Sigmoid colon (tissue), 7 donors: ENCODE data around the gene HERPUD2. TPM values are rescaled to one million over a fixed set of nuclear protein-coding genes. Genes with fewer than 3 reads are reported as not detected.

Source experiments
- DNase-seq: peaks from one replicate; pipeline ENCODE4 v3.0.0-alpha.2; 2019
- H3K27ac ChIP-seq, 4 donors: fragments of 200-600 bp; sonication (generic); one replicate each; pipeline ENCODE4 v1.5.1; 2016 to 2019; ENCODE audit warnings: mild to moderate bottlenecking in 1 of 4
- H3K27me3 ChIP-seq, 3 donors: fragments of 200-600 bp; sonication (generic); one replicate each; pipeline ENCODE4 v1.5.1; 2019; ENCODE audit warnings: mild to moderate bottlenecking in 1 of 3
- H3K36me3 ChIP-seq, 4 donors: fragments of 200-600 bp; sonication (generic); one replicate each; pipeline ENCODE4 v1.5.1; 2016 to 2019
- H3K4me1 ChIP-seq, 4 donors: fragments of 200-600 bp; sonication (generic); one replicate each; pipeline ENCODE4 v1.5.1; 2017 to 2019
- H3K4me3 ChIP-seq, 4 donors: fragments of 200-600 bp; sonication (generic); one replicate each; pipeline ENCODE4 v1.5.1; 2017 to 2019; ENCODE audit warnings: mild to moderate bottlenecking in 2 of 4, moderate library complexity in 1 of 4
- H3K9me3 ChIP-seq, 4 donors: fragments of 200-600 bp in 3 of 4; sonication (generic) in 3 of 4; one replicate each; pipeline versions ENCODE4 v1.5.1 to v1.6.1; 2013 to 2019
- CTCF ChIP-seq, 4 experiments: fragments of 450-650 bp in 3 of 4; fragments of 200-600 bp in 1 of 4; IDR thresholded peaks; one replicate each; pipeline ENCODE4 v1.5.1; 2016 to 2019; ENCODE audit warnings: antibody characterized with exemption in 4 of 4, mild to moderate bottlenecking in 3 of 4, moderate library complexity in 2 of 4
- EP300 ChIP-seq, 4 donors: sonication (generic); formaldehyde crosslinking; IDR thresholded peaks; one replicate each; pipeline ENCODE4 v1.6.1; 2017; ENCODE audit warnings: antibody characterized with exemption in 4 of 4
- POLR2A ChIP-seq, 2 donors: fragments of 450-650 bp; IDR thresholded peaks; one replicate each; pipeline ENCODE4 v1.6.1; 2016; ENCODE audit warnings: antibody characterized with exemption in 2 of 2, mild to moderate bottlenecking in 2 of 2, moderate library complexity in 2 of 2
- POLR2AphosphoS5 ChIP-seq, 4 donors: sonication (generic); formaldehyde crosslinking; IDR thresholded peaks; one replicate each; pipeline ENCODE4 v1.6.1; 2017; ENCODE audit warnings: antibody characterized with exemption in 4 of 4
- WGBS, 2 donors: extraction: QIAGEN DNeasy Blood & Tissue Kit; methylation state at CpG; one replicate each; pipeline ENCODE4 v1.1.7; 2013; 5-methylcytosine and 5-hydroxymethylcytosine counted together
- intact Hi-C: fragments of 100-400 bp; cut with DNase I; formaldehyde crosslinking; loops from one replicate; pipeline ENCODE4 v1.15.1; 2023
- polyA plus RNA-seq, 3 donors: library from polyadenylated mRNA; stranded (reverse); fragments of 200-250 nt; gene quantifications; one replicate each; pipeline ENCODE4 v1.2.3, GENCODE V29; 2013
- total RNA-seq, 4 donors: library from RNA; depleted of rRNA; stranded (reverse); fragments of >200 nt; gene quantifications; one replicate each; pipeline ENCODE4 v1.1.0, GENCODE V29; 2016
- donor health status: healthy with polysubstance abuse.
- donor health status: Bipolar disorder and iron deficiency.
- donor health status: healthy.

Gene HERPUD2
- total and polyA plus RNA-seq, 7 donors, result 8.8 to 40.7 (median 21.7) TPM

- intact Hi-C loops, result no loop called here
- H3K36me3 ChIP-seq, result no peaks in the 10 kb centered on the region
- H3K4me3 ChIP-seq, result no peak overlapping the region
- 85 to 92% methylated on average over 10 of the region's 10 CpGs for WGBS, 2 donors
- H3K27me3 ChIP-seq, result no peaks in the 10 kb centered on the region
- H3K27ac ChIP-seq, result no peak overlapping the region
- no peak for DNase-seq
- H3K4me1 ChIP-seq, result peaks cover 0 to 29% (median 18%) of the 10 kb centered on the region in 4 donors
- TF ChIP-seq CTCF (IDR thresholded peaks at IDR 0.05), result no peak
- TF ChIP-seq POLR2A (IDR thresholded peaks at IDR 0.05), result no peak
- TF ChIP-seq EP300 (IDR thresholded peaks at IDR 0.05), result no peak
- TF ChIP-seq POLR2AphosphoS5 (IDR thresholded peaks at IDR 0.05), result no peak
- H3K9me3 ChIP-seq, result no peaks in the 10 kb centered on the region
Observed at GRCh38 chr7:35697414-35698175, 2.7 kb upstream of the HERPUD2 start.

GRCh38 chr7:35695987-35696386 is 1.1 kb upstream of the HERPUD2 start:
- no peak for DNase-seq
- TF ChIP-seq CTCF (IDR thresholded peaks at IDR 0.05), result no peak
- TF ChIP-seq POLR2A (IDR thresholded peaks at IDR 0.05), result no peak
- no peak for TF ChIP-seq POLR2AphosphoS5 (IDR thresholded peaks at IDR 0.05)
- no peak for TF ChIP-seq EP300 (IDR thresholded peaks at IDR 0.05)
- Histone ChIP-seq H3K9me3 (no peaks in the 10 kb centered on the region), H3K4me1 (peaks cover 0 to 44% (median 33%) of the 10 kb centered on the region in 4 donors), H3K27ac (no peak overlapping the region), H3K27me3 (no peaks in the 10 kb centered on the region), H3K4me3 (peak overlapping the region in 3 of 4 donors; percentile 73 to 89 (median 88)), H3K36me3 (no peaks in the 10 kb centered on the region)
- 72 to 90% methylated on average over 7 of the region's 7 CpGs for WGBS, 2 donors
- intact Hi-C loops, result no loop called here

DNA sequence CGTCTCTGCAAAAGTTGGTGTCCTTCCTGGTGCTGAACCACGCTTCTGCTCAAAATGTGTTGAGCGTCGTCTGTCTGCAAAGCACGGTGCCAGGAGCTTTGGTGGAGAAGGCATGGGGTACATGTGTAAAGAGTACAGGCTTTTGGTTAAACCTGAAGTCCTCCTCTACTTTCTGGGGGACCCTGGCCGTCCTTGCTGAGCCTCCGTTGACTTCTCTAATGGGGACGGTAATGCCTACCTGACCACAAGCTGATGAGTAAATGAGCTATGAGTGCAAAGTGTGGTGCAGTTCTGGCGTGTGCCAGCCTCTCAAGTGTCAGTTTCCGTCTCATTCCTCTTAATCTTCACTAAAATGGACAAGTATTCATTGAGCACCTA is 527 bp upstream of the HERPUD2 start:
- Histone ChIP-seq H3K27ac (peak overlapping the region; percentile 88 to 96 (median 92)), H3K36me3 (no peaks in the 10 kb centered on the region), H3K9me3 (no peaks in the 10 kb centered on the region), H3K27me3 (no peaks in the 10 kb centered on the region), H3K4me1 (peaks cover 0 to 49% (median 39%) of the 10 kb centered on the region in 4 donors), H3K4me3 (peak overlapping the region; percentile 73 to 89 (median 86))
- DNase-seq, result no peak
- intact Hi-C loops, result no loop called here
- TF ChIP-seq CTCF (IDR thresholded peaks at IDR 0.05) (no peak), EP300 (IDR thresholded peaks at IDR 0.05) (no peak), POLR2AphosphoS5 (IDR thresholded peaks at IDR 0.05) (no peak), POLR2A (IDR thresholded peaks at IDR 0.05) (no peak)
- WGBS, 2 donors, result 9 to 10% methylated on average over 10 of the region's 10 CpGs

GRCh38 chr7:35694161-35694783 is 663 bp downstream of the HERPUD2 start:
- Histone ChIP-seq H3K27ac (peak overlapping the region; percentile 88 to 96 (median 92)), H3K4me3 (peak overlapping the region; percentile 73 to 89 (median 86)), H3K4me1 (peaks cover 0 to 61% (median 48%) of the 10 kb centered on the region in 4 donors), H3K27me3 (no peaks in the 10 kb centered on the region), H3K9me3 (no peaks in the 10 kb centered on the region), H3K36me3 (no peaks in the 10 kb centered on the region)
- intact Hi-C loops, result loop anchor here (5.0 kb wide), 1 partner anchor 108 kb away; the partner anchor contains the start of gene SEPTIN7
- no peak for TF ChIP-seq POLR2A (IDR thresholded peaks at IDR 0.05)
- TF ChIP-seq CTCF (IDR thresholded peaks at IDR 0.05), result no peak
- no peak for TF ChIP-seq EP300 (IDR thresholded peaks at IDR 0.05)
- no peak for TF ChIP-seq POLR2AphosphoS5 (IDR thresholded peaks at IDR 0.05)
- DNase-seq, result peak; percentile 68
- 1% methylated on average over 41 of the region's 41 CpGs for WGBS, 2 donors
